IPS-18c (cell line): ENCODE data around the gene ELF3.
A peak's percentile ranks its signal among the peaks of the same experiment; 100 is the strongest.
"Not testable (repeated sequence)": the region's sequence is repeated elsewhere in the genome, so short reads cannot be mapped to it uniquely, and the experiment has no call there.

Experiments
- H3K4me3 ChIP-seq: 2 replicates; pipeline ENCODE4 v1.7.0; 2013; ENCODE audit warnings: low read depth, mild to moderate bottlenecking, low read length, moderate library complexity; ENCODE audit not compliant: insufficient read depth
- H3K9me3 ChIP-seq: one replicate; pipeline ENCODE4 v1.6.1; 2013; ENCODE audit warnings: mild to moderate bottlenecking, low read length, moderate library complexity; ENCODE audit not compliant: control insufficient read depth, insufficient read depth

The ELF3 gene

DNA sequence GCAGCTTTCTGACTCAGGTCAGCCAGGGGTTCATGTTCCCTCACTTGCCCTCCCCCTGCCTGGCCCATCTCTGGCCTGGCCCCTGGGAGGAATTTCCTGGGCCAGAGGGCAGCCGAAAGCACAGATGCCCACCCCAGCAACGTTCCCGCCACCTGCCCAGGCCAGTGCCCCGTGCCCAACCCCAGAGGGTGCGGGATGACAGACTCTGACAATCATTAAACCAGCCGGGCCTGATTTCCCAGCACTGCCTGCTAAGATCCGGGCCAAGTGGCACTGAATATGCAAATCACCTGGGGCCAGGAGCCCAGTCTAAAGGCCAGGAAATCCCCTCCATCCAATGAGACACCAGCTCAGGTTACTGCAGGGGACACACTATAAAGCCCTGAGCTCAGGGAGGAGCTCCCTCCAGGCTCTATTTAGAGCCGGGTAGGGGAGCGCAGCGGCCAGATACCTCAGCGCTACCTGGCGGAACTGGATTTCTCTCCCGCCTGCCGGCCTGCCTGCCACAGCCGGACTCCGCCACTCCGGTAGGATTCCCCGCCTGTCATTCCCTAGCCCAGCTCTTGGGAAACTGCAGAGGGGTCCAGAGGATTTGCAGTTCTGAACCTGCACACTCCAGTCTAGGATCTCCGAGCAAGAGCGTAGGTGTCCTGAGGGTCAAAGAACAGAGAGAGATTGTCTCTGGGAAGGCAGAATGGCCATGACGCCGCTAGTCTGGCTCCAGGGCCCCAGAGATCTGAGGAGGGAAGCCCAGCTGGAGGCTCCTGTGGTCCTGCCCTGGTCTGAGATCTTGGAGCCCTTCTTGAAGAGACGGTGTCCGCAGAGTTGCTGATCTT is at the start of gene ELF3:
ELF3 (plus strand) TSS at position 408 of the 836 bp plus-strand sequence. CDS start 550 bp downstream, outside the sequence.
- Histone ChIP-seq H3K9me3 (peaks cover 2% of the 10 kb centered on the region), H3K4me3 (peak within 1 kb of the TSS; percentile 52)

DNA sequence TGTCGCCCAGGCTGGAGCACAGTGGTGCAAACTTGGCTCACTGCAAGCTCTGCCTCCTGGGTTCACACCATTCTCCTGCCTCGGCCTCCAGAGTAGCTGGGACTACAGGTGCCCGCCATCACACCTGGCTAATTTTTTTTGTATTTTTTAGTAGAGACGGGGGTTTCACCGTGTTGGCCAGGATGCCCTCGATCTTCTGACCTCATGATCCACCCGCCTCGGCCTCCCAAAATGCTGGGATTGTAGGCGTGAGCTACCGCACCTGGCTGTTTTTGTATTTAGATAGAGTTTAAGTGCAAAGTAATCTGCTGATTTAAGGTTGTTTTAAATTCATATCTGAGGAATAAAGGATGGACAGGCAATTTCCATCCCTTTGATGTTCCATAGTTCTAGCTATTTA is 48.0 kb upstream of the ELF3 start:
- H3K9me3 ChIP-seq, H3K4me3 ChIP-seq: not testable (repeated sequence)

DNA sequence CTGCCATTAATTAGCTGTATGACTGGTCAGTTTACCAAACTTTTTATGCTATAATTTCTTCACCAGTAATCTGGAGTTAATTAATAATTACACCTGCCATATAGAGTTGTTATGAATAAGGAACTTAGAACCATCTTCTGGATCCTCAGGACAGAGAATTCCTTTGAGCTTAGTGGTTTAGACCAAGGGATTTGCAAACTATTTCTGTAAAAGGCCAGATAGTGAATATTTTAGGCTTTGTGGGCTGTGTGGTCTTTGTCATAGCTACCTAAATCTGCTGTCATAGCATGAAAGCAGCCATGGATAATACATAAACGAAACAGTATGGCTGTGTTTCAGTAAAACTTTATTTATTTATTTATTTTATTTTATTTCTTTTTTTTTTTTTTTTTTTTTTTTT is 46.1 kb upstream of the ELF3 start:
- Histone ChIP-seq H3K4me3 (no peak overlapping the region), H3K9me3 (no peaks in the 10 kb centered on the region)

DNA sequence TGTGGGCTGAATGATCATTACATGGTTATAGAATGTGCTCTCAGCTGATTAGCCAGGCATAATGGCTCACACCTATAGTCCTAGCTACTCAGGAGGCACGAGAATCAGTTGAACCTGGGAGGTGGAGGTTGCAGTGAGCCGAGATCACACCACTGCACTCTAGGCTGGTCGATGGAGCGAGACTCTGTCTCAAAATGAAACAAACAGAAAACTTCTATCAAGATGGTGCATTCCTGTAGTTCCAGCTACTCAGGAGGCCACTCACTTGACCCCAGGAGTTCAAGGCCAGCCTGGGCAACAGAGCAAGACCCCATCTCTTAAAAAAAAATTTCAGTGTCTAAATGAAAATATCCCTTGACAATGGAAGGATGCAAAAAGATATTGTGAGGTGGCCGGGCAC is 44.2 kb upstream of the ELF3 start:
- Histone ChIP-seq H3K9me3 (no peaks in the 10 kb centered on the region), H3K4me3 (no peak overlapping the region)

DNA sequence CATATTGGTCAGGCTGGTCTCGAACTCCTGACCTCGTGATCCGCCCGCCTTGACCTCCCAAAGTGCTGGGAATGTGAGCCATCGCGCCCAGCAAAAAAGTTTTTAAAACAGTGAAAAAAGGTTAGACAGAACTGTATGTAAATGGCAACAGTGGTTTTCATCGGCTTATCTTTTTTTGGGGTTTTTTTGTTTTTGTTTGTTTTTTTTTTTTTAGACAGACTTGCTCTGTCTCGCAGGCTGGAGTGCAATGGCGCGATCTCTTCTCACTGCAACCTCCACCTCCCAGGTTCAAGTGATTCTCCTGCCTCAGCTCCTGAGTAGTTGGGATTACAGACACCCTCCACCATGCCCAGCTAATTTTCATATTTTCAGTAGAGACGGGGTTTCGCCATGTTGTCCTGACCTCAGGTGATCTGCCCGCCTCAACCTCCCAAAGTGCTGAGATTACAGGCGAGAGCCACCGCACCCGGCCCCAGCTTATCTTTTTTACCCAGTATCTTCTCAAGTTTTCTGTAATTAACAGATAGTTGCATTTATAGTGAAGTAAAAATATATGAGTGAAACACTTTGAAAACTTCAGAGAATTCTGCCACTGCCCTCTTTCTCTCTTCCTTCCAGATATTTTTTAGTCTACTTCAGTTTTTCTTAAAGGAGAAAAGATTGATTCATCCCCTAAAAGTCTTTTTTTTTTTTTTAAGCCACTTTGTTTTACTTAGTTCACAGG is 42.0 kb upstream of the ELF3 start:
- Histone ChIP-seq H3K9me3 (no peaks in the 10 kb centered on the region), H3K4me3 (no peak overlapping the region)

DNA sequence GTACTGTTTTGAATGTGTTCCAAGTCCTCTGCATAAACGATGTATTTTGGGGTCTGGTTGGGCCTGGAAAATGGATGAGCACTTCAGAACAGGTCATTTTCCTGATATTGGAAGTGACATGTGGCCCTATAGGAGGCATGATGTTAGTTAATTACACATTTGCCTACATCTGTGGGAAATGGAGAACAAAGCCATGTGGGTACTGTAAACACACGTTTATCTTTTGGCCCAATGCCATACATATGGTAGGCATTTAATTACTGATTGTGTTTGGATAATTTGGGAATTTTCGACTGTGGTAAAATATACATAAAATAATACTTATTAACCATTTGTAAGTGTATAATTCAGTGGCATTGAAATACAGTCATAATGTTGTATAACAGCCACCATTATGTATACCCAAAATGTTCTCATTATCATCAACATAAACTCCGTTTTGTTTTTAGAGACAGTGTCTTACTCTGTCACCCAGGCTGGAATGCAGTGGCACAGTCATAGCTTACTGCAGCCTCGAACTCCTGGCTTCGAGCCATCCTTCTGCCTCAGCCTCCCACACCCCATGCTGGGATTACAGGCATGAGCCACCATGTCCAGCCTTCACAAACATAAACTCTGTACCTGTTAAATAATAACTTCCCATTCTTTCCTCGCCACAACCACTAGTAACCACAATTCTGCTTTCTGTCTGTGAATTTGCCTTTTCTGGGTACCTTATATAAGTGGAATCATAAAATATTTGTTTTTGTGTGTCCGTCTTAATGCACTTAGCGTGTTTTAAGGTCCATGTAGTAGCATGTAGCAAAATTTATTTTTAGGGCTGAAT is 39.8 kb upstream of the ELF3 start:
- no peak overlapping the region for H3K4me3 ChIP-seq
- no peaks in the 10 kb centered on the region for H3K9me3 ChIP-seq

DNA sequence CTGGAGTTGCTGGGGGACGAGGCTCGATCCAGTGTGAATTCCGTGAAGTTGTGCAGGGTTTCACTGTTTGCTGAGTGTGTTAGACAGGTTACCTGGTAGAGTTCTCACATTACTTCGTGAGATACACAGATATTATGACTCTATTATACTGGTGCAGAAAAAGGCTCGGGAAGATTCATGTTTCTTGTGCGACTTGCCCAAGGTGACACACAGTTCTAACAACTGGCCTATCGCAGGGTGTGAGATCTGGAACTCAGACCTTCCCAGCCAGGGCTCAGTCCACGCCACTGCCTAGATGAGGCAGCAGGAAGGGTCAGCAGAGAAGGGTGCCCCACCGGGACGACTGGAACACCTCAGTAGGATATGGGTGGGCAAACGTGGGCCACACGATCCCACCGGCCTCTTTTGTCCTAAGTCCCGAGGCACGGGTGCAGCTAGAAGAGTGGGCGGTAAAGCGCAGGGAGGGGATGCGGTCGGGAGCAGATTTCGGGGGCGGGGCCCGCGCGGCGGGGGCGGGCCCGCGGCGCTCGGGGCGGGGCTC is 28.2 kb upstream of the ELF3 start:
- peak overlapping the region; percentile 89; the same call in 1 of the 2 replicates for H3K4me3 ChIP-seq

DNA sequence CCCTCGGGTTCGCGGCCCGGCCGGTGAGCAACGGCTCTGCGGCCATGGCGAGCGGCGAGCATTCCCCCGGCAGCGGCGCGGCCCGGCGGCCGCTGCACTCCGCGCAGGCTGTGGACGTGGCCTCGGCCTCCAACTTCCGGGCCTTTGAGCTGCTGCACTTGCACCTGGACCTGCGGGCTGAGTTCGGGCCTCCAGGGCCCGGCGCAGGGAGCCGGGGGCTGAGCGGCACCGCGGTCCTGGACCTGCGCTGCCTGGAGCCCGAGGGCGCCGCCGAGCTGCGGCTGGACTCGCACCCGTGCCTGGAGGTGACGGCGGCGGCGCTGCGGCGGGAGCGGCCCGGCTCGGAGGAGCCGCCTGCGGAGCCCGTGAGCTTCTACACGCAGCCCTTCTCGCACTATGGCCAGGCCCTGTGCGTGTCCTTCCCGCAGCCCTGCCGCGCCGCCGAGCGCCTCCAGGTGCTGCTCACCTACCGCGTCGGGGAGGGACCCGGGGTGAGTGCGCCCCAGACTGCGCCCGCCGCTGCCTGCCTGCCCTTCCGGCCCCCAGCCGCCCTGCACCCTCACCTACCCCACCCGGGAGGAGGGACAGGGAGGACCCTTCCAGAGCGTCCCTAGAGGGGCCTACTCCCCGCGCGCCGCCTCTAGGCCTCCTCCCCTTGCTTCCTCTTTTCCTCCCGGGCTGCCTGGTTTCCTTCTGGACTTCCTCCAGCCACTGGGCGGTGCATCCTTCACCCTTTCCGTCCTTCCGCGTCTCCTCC is 27.6 kb upstream of the ELF3 start, which contains the start of gene RNPEP:
RNPEP (plus strand) TSS at position 26 of the 757 bp plus-strand sequence; CDS start at position 45, 19 bp downstream.
- Histone ChIP-seq H3K9me3 (no peaks in the 10 kb centered on the region), H3K4me3 (peak within 1 kb of the TSS; percentile 89)

More for the DNA sequence above, 28.2 kb upstream of the ELF3 start:
- H3K9me3 ChIP-seq = no peaks in the 10 kb centered on the region

DNA sequence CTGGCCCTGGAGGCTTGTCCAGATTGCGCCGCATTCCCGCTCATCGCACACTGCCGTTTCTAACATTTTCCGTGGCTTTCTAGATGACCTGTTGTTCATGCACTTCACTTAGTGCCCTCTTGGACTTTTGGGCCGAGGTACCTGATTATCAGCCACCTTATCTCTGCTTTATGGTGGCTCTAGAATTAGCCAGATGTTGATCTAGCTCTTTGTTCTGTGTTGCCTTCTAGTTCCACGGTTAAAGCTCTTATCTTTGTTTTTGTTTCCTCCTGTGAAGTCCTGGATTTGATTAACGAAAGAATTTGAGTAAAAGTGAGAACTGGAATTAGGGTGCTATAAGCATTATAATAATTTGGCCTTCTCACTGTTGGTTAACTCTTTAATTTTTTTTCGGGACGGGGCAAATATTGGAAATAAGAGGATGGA is 27.0 kb upstream of the ELF3 start:
- peak overlapping the region; percentile 89 for H3K4me3 ChIP-seq
- H3K9me3 ChIP-seq = no peaks in the 10 kb centered on the region

DNA sequence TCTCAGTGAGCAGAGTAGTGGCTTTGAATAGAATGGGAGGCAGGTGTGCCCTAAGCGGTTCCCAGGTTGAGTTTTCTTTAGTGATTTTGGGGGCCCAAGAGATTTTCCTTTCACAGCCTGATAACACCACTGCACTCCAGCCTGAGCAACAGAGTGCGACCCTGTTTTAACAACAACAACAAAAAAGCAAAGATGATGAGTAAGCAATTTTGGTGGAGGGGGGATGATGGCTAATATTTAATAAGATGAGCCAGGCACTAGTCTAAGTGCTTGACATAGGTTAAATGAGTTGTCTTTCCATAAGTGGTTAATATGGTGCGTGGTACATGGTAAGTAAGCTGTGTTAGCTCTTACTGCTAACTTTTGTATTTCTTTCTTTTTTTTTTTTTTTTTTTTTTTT is 25.9 kb upstream of the ELF3 start:
- Histone ChIP-seq H3K9me3 (no peaks in the 10 kb centered on the region), H3K4me3 (no peak overlapping the region)

DNA sequence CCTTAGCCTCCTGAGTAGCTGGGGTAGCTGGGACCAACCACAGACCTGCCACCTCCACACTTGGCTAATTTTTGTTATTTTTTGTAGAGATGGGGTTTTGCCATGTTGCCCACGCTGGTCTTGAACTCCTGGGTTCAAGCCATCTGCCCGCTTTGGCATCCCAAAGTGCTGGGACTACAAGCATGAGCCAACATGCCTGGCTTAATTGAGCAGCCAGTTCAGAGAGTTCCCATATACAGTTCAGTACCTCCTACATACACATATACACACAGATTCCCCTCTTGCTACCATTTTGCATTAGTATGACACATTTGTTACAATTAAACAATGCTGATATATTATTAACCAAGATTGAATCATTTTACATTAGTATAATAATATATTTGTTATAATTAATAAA is 25.0 kb upstream of the ELF3 start:
- Histone ChIP-seq H3K9me3 (no peaks in the 10 kb centered on the region), H3K4me3 (no peak overlapping the region)

DNA sequence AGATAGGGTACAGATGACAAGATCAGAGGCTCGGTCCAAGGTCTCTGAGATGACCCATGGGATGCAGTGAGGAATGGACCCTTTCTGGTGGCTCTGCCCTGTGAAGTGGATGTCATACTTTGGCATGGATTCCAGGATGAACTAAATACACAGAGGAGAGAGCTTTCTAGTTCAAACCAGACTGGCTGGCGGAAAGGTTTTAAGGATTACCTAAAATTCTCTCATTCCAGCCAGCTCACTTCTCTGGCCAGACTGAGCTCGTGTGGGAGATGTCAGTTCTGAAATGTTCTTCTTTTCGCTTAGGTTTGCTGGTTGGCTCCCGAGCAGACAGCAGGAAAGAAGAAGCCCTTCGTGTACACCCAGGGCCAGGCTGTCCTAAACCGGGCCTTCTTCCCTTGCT is 21.8 kb upstream of the ELF3 start:
- H3K4me3 ChIP-seq = no peak overlapping the region
- H3K9me3 ChIP-seq = no peaks in the 10 kb centered on the region

DNA sequence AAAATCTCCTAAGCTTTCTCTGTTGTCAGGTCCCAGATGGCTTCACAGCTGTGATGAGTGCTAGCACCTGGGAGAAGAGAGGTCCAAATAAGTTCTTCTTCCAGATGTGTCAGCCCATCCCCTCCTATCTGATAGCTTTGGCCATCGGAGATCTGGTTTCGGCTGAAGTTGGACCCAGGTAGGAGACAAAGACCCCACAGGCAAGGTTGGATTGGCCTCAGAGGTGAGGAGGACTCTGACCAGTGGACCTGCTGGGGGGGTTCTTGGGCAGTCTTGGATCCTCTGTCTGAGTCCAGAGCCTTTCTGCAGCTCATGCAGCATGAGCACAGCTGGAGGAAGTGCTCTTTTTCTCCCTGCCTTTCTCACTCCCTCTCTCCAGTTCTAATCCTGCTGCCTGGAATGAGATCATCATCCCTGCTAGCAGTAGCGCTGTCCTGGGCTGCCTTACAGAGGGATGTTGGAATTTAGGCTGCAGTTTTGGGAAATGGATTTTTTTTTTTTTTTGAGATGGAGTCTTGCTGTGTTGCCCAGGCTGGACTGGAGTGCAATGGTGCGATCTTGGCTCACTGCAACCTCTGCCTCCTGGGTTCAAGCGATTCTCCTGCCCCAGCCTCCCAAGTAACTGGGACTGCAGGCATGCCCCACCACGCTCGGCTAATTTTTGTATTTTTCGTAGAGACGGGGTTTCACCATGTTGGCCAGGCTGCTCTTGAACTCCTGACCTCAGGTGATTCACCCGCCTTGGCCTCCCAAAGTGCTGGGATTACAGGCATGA is 20.8 kb upstream of the ELF3 start:
- no peak overlapping the region for H3K4me3 ChIP-seq

DNA sequence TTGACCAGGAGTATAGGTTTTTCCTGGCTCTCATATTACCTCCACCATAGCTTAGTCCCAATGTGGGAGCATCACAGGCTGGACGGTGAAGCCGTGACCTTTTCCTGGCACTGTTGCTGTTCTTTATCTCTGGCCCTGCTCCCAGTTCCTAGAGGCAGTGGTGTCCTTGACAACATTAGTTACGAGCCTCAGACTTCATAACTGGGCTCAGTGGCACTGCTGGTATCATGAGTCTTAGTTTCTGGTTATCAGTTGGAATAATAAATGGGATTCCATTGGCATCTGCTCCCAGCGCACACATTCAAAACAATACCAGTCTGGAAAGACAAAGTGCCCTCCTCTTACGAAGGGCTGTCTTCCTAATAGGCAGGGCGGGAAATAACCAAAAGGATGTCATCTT is 20.0 kb upstream of the ELF3 start:
- H3K4me3 ChIP-seq = no peak overlapping the region
- H3K9me3 ChIP-seq = no peaks in the 10 kb centered on the region

More for the DNA sequence above, 20.8 kb upstream of the ELF3 start:
- no peaks in the 10 kb centered on the region for H3K9me3 ChIP-seq

DNA sequence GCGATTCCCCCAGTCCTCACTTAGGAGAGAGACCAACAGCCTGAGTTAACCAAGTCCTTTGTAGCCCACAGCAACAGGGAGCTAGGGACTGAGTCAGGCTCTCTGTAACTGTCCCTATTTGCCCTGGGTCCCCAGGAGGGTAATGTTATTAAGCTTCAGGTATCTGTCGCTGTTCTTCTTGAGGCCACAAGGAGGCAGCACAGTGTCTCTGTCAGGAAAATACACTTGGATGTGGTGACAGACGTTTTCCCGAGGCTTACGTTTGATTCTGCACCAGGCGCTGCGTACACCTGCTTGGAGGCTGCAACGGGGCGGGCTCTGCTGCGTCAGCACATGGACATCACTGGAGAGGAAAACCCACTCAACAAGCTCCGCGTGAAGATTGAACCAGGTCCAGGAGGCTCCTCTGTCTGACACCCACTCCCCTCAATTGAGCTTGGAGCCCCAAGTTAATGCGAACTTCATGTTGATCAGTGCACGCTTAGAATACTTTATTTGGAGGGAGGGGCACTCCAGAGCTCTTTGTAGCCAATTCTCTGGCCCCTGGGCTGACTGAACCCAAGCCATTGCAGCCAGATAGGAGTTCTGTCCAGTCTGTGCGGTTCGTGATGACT is 10.7 kb upstream of the ELF3 start:
- no peaks in the 10 kb centered on the region for H3K9me3 ChIP-seq
- H3K4me3 ChIP-seq = no peak overlapping the region
